IPS-NIHi7 (cell line): ENCODE data around the gene TMED4.

Experiments
- DNase-seq: peaks from one replicate; pipeline ENCODE4 v3.0.0; 2012; ENCODE audit warnings: mixed read lengths; ENCODE audit errors: extremely low spot score

Gene TMED4

GRCh38 chr7:44581879-44582603, at the start of gene TMED4:
Gene TMED4 (minus strand): TSS chr7:44582231. CDS start chr7:44582206, 25 bp downstream.
- peak; percentile 100 for DNase-seq

DNA sequence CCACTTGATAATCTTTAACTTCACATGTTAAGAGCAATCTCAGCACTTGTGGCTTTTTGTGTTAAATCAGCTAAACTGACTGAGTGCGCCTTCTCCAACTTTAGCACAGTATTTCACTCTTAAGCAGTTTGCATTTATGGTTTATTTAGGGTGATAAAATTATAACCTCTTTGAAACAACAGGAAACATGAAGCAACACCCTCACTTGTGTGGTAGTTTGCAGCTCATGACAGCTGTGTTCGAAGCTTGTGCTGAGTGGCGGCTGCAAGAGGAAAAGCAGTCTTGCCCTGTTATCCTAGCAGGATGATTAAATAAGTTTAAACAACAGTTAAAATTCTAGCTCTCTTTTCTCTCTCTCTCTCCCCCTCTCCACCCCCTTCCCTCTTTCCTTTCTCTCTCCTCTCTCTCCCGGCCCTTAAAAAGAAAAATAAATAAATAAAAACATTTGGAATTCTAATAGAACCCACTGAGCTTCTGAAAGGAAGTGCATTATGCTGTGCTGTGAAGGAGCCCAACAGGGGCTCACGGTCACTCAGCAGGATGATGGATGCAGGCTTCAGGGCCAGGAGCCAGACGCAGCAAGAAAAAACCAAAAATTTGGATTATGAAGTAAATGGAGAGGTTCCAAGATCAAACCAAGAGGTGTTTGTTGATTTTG, 49.6 kb upstream of the TMED4 start:
- DNase-seq: no peak

DNA sequence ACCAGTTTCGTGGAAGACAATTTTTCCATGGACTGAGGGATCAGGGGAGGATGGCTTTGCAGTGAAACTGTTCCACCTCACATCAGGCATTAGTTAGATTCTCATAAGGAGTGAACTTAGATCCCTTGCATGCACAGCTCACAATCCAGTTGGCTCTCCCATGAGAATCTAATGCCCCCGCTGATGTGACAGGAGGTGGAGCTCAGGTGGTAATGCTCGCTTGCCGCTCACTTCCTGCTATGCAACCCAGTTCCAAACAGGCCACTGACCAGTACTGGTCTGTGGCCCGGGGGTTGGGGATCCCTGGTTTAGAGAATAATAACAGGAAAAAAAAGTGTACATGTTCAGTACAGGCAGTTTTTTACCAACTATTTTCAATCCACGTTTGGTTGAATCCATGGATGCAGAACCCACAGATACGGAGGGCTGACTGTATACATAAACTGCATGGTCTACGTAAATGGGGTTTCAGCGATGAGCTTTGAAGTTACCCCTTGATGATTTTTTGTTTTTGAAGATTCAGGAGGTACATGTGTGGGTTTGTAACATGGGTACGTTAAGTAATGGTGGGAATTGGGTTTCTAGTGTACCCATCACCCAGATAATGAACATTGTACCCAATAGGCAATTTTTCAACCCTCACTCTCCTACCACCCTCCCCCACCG, 48.9 kb upstream of the TMED4 start:
- DNase-seq: no peak

DNA sequence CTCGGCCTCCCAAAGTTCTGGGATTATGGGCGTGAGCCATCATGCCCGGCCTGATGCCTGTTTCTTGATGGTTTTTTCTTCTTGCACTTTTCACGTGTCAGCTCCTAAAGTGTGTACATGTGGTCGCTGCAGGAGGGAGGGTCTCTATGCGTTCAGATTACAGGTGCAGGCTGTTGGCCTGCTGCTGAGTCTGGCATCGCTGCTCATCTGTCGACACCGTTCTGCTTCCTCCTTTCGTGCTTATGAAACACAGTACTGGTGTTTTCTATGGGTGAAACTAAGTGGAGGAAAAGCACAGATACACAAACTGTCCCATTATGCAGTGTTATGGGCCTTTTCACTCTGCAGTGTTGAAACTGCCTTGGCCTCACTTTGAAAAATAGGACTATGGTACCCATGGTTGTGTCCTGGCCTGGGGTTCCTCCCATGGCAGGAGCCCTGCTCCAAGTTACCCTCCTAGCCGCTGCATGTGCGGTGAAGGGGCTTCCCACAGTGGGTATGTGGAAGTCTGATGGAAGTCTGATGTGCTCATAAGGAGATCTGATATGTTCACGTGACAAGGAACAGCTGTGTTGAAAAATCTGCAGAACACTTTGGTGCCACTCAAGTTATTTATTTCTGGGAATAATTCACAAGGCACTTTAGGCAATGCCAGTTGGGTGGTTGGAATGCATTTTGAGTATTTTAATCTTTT, 47.9 kb upstream of the TMED4 start:
- no peak for DNase-seq

DNA sequence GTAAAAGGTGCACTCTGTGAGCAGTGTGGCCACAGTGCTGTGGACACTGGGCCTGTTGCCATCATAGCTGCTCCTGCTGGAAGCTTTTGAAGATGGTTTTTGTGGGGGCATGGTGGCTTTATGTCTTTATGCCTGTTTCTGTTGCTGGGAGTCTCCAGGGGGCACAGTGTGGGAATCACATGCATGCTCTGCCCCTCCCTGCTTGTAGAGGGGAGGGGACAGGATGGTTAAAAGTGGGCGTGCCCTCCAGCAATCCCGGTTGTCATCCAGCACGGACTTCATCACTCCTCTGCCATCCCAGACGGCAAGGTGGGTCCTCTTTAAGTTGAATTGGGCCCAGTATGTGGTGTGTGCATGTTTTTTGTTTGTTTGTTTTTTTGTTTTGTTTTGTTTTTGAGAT, 44.6 kb upstream of the TMED4 start:
- DNase-seq: peak; percentile 30

DNA sequence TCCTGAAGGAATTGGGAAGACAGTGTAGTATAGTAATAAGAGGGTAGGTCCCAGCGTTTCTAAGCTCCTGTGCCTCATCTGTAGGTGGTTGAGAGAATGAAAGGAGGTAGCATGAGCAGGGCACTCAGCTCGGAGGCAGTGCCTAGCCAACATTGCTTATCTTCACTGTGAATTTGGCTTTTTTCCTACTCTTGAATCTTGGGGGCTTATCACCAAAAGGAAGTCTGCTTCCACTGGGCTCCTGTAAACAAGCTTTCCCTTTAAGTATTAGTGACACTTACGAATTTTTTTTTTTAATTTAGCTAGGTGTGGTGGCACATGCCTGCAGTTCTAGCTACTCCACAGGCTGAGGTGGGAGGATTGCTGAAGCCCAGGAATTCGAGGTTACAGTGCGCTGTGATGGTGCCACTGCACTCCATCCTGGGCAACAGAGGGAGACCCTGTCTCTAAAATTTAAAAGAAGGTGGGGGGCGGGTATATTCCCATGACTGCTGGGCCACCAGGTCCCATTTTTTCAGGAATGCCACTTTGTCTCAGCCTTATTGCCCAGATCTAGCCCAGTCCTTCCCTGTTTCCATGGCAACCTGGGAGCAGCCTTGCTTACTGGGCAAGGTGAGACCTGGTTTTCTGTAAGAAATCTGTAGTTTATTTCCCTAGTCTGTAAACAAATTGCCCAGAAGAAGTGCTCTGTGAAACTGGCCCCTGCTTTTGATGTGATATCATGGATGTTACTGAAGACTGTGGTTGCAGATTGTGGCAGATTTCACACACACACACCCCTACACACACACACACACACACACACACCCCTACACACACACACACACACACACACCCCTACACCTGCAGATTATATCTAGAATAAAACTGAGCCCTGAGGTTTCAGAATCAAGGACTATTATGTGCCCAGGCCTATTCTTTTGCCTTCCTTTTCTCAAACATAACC, 43.8 kb upstream of the TMED4 start:
- DNase-seq: no peak

DNA sequence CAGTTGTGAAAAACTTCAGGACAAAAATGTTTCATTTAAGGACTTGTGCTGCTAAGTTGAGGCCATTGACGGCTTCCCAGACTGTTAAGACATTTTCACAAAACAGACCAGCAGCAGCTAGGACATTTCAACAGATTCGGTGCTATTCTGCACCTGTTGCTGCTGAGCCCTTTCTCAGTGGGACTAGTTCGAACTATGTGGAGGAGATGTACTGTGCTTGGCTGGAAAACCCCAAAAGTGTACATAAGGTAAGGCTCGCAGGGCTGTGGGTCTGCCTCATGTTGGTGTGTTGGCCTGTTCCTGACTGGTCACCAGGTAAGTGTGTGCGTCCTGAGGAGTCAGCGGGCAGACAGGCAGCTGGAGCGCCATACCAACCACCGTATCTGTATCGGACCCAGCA, 42.3 kb upstream of the TMED4 start:
- DNase-seq: no peak

DNA sequence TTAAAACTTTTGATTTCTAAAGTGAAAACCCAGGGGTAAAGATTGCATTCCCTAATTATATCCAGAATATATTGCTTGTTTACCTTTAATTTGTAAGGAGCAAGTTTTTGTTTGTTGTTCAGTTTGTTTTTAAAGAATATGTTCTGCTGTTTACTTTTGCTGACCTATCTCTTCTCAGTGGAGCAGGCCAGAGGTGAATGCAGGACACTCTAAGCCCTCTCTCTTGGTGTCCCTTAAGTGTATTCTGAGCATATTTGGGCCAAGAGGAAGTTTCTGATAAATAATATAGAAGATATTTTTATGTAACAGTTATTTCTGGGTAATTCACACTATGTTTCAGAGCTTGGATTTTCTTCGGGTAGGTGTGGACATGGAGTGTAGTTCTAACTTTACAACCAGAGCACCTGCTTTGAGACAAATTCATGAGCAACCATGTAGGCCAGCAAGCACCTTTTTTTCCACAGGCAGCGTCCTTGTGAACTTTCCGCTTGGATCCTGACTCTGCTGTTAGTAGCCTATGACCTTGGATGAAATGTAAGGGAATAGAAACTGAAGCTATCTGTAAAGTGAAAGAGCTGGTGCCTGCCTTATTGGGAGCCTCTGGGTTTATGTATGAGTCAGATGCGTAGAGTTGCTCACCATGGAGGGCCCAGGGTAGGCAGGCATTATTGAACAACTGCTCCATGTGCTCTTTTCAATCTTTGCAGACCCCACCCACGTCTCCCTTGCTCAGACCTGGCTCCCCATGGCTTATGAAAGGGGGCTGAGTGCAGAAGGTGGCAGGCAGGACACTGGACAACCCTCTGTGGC, 40.5 kb upstream of the TMED4 start:
- no peak for DNase-seq

DNA sequence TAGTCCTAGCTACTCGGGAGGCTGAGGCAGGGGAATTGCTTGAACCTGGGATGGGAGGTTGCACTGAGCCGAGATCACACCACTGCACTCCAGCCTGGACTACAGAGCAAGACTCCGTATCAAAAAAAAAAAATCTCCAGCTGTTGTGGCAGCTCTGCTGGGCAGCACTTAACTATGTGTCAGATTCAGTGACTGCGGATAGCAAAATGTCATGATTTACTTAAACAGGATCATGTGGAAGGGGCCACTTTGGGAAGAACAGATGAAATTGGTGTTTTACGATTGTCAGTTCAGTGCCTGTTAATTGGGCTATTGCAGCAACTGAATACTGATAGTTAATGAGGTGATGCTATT, 39.7 kb upstream of the TMED4 start:
- no peak for DNase-seq

DNA sequence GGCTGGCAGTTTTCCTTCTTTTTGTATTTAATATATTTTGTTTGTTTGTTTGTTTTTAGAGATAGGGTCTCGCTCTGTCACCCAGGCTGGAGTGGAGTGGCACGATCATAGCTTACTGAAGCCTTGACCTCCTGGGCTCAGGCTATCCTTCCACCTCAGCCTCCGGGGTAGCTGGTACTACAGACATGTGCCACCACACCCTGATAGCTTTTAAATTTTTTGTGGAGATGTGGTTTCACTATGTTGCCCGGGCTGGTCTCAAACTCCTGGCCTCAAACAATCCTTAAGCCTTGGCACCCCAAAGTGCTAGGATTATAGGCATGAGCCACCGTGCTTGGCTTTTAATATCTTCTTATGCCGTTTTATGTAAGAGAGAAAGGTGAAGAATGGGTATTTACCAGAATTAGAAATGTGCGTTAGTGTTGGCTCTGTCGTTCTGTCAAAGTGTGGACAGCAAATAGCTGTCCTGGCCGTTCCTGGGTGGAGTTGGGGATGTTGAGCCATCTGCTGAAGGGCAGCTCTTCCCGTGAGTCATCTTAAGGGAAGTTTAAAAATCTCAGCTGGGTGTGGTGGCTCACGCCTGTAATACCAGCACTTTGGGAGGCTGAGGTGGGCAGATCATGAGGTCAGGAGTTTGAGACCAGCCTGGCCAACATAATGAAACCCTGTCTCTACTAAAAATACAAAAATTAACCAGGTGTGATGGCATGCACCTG, 39.2 kb upstream of the TMED4 start:
- DNase-seq: no peak

DNA sequence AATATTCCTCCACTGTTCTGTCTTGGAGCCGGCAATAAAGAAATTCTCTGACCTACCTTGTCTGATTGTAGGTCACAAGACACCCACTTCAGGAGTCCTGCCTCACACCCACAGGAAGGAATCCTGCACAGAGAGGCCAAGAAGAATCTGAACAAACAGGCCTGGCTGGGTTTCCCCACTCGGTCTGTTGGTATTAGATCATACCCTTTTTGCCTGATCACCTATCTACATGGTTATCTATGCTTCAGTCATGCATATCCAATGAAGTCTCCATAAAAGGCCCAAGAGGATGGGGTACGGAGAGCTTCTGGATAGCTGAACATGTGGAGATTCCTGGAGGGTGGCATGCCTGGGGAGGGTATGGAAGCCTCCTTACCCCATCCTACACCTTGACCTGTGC, 36.7 kb upstream of the TMED4 start:
- no peak for DNase-seq

DNA sequence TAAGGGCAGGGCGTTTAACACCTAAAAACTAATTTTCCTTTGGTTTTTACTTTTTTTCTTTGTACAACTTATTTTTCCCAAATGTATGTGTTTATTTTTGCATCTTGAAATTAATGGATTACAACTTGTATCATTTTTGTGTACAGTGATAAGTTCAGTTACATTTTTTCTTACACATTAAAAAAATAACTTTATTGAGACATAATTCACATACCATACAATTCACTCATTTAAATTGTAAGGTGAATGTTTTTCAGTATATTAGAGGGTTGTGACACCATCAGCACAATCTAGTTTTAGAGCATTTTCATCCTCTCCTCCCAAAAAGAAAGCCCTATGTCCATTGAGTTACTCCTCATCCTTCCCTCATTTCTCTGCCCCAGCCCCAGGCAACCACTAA, 36.0 kb upstream of the TMED4 start:
- no peak for DNase-seq

DNA sequence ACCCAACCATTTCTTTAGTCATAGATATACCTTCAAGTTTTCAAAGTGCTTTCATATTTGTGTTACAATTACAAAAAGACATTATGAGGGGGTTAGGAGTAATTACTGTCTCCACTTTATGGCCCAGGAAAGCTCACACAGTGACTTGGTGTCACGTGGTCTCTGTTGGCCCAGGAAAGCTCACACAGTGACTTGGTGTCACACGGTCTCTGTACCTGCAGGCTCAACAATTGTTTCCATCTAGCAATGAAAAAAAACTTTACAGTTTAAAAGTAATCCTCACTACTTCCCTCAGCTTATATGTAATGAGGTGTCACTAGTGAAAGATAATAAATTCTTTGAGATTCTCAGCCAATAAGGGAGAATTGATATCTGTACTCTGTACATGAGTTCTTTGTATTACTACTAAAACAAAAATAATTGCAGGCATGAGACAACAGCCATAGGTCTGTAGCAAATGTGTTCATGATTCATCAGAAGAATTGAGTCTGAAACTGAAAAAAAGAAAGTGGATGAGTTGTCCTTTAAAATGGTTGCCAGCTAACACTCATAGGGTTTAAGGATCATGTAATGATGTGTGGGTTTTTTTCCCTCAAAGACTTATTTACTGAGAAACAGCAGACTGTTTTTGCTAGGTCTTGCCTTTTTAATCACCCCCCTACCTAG, 35.3 kb upstream of the TMED4 start:
- DNase-seq: no peak

DNA sequence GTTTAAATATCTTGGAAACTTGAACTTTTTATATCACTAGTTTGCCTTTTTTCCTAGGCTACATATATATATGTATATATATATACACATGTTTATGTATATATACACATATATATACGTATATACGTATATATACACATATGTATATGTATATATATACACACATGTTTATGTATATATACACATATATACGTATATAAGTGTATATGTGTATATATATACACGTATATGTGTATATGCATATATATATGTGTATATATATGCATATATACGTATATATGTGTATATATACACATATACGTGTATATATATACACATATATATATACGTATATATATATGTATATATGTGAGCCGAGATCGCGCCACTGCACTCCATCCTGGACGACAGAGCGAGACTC, 34.5 kb upstream of the TMED4 start:
- no peak for DNase-seq

- no peak for DNase-seq
These were observed 33.8 kb upstream of the TMED4 start for GRCh38 chr7:44615793-44616192.

GRCh38 chr7:44615149-44615611, 33.1 kb upstream of the TMED4 start:
- DNase-seq: no peak

DNA sequence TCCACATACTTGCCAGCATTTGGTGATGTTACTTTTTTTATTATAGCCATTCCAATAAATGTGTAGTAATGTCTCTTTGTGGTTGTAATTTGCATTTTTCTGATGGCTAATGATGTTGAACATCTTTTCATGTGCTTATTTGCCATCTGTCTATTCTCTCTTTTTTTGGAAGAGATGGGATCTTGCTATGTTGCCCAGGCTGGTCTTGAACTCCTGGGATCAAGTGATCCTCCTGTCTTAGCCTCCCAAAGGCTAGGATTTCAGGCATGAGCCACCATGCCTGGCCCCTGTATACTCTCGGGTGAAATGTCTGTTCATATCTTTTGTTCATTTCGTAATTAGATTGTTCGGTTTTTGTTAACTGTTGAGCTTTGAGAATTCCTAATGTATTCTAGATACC, 27.8 kb upstream of the TMED4 start:
- no peak for DNase-seq

DNA sequence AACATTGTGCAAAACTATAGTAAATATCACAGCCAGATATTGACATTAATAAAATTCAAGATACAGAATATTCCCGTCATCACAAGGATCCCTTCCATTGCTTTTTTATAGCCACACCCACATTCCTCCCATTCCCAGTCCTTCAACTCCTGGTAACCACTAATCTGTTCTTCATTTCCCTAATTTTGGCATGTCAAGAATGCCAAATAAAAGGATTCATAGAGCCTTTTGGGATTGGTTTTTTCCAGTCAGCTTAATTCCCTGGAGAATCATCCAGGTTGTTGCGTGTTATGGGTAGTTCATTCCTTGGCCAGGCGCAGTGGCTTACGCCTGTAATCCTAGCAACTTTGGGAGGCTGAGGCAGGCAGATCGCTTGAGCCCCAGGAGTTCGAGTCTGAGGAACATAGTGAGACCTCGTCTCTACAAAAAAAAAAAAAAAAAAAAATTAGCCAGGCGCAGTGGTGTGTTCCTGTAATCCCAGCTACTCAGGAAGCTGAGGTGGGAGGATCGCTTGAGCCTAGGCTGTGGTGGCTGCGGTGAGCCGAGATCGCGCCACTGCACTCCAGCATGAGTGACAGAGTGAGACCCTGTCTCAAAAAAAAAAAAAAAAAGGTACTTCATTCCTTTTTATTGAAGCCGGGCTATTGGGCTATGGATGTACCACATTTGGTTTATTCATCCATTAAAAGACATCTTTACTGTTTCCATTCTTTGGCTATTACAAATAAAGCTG, 27.1 kb upstream of the TMED4 start:
- DNase-seq: no peak
